GM18909 (cell line): ENCODE results near the gene L3MBTL2.

ENCODE experiments used
- ATAC-seq: cut with Tn5 transposase; IDR thresholded peaks from one replicate; pipeline ENCODE4 v1.9.1; 2021; ENCODE audit warnings: mild to moderate bottlenecking; ENCODE audit not compliant: unreplicated experiment, poor library complexity

The L3MBTL2 gene

DNA sequence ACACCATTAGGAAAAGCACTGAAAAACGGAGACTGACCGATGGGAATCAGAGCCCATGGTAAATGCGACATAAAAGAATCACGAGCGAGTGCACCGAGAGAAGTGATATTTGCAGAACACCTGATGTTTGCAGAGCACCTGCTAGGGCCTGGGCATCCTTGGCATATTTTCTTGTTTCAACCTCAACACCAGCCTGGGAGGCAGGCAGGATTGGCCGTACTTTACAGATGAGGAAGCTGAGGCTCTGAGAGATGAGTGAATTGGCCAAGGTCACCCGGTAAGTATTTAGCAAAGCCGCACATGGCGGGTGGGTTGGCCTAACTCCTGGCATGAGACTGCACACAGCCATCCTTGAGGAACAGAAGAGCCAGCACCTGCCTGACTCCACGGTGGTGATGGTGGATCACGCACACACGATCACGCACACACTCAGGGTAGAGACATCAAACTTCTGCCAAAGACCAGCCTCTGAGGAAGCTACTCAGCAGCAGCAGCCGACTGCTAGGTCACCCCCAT is 57.2 kb downstream of the L3MBTL2 start:
- no peak for ATAC-seq

- no peak for ATAC-seq
Observed at GRCh38 chr22:41263704-41264103, 58.6 kb downstream of the L3MBTL2 start.

- ATAC-seq = no peak
Observed at GRCh38 chr22:41264408-41264941, 59.4 kb downstream of the L3MBTL2 start.

DNA sequence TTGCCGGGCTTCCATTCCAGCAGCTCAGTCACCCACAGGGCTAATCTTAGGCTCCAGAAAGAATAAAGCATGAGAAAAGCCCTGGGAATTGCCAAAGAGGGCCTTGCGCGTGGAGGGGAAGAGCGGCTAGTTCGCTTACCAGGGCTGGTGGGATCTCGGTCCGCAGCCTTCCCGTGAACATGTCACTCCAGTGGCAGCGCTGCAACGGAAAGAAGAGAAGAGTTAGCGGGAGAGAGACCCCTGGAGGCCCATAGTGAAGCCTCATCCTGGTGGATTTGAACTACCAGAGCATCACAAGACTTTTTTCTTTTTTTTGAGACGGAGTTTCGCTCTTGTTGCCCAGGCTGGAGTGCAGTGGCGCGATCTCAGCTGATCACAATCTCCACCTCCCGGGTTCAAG is 62.8 kb downstream of the L3MBTL2 start:
- no peak for ATAC-seq

GRCh38 chr22:41271787-41272186 is 66.7 kb downstream of the L3MBTL2 start:
- no peak for ATAC-seq

DNA sequence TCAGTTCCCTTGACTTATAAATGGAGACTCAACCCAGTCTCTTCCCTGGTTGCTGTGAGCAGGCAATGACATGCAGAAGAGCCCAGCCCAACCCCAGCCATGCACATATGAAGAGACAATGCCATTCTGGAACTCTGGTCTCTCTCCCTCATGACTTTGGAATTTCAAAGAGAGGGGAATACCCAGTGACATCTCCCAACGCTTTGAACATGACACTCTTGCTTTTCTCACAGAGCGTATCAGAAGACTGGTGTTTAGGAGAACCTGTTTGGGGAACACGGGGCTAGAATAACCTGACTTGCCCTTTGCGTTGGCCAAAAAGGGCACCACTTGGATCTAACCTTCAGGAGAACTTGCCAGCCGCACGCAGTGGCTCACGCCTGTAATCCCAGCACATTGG is 68.0 kb downstream of the L3MBTL2 start:
- no peak for ATAC-seq

- ATAC-seq = no peak
Observed at GRCh38 chr22:41274856-41275255, 69.7 kb downstream of the L3MBTL2 start.

DNA sequence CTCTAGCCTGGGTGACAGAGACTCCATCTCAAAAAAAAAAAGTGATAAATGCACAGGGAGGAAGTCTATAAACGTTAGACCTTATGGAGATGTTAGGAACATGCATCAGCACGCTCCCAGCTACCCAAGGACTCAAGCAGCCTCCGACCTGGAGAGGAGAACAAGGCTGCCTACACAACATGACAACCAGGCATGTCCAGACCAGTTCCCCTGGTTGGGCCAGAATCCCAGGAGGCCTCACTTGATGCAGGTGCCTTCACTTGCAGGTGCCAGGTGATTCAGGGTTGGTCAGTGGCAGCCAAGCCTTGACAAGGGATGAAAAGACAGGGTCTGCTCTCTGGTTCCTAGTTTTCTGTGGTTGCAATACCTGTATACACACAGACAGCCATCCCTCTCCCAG is 75.0 kb downstream of the L3MBTL2 start:
- no peak for ATAC-seq

- ATAC-seq = no peak
Observed at GRCh38 chr22:41280854-41281253, 75.7 kb downstream of the L3MBTL2 start.
